ENCODE data around the gene FAXC. TPM values are rescaled to one million over a fixed set of nuclear protein-coding genes. Genes with fewer than 3 reads are reported as not detected.

FAXC gene
- total RNA-seq, 4 donors from 2014 or later = 22.2 to 44.7 (median 41.8) TPM

DNA sequence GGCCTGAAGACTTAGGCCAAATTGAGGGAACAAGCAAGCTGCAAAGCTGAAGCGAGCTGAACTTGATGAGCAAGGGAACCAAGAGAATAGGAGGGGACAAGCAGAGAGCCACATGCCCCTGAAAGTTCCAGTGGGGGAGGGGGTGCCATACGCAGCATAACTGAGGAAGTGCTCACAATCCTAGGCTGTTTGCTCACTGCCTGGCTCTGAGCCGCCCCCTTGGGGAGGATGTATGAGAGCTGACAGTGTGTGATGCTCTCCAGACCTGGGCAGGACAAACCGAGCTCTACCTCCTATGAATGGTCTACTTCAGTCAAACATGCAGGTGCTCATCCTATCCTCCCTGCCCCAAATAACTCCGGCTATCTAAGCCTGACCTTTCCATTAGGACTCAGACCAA is 52.1 kb downstream of the FAXC start:
- WGBS = 97% methylated on average over 4 of the region's 5 CpGs
- Histone ChIP-seq H3K4me3 (no peak overlapping the region), H3K27ac (replicated peaks in 1 of 4) (no peak overlapping the region), H3K4me1 (peaks cover 0 to 13% (median 10%) of the 10 kb centered on the region in 4 donors), H3K9me3 (no peaks in the 10 kb centered on the region), H3K27me3 (no peaks in the 10 kb centered on the region), H3K36me3 (peaks cover 0 to 14% (median 4%) of the 10 kb centered on the region in 4 donors)
- intact Hi-C loops (cut with DNase I) = no loop called here
- no peak for TF ChIP-seq POLR2AphosphoS5 (IDR thresholded peaks at IDR 0.05)
- no peak for TF ChIP-seq CTCF (IDR thresholded peaks at IDR 0.05)
- TF ChIP-seq EP300 (IDR thresholded peaks at IDR 0.05) = no peak
- TF ChIP-seq POLR2A (IDR thresholded peaks at IDR 0.05; ENCODE audit: low read depth) = no peak
- peak; percentile 83 for DNase-seq (ENCODE audit: extremely low spot score)

DNA sequence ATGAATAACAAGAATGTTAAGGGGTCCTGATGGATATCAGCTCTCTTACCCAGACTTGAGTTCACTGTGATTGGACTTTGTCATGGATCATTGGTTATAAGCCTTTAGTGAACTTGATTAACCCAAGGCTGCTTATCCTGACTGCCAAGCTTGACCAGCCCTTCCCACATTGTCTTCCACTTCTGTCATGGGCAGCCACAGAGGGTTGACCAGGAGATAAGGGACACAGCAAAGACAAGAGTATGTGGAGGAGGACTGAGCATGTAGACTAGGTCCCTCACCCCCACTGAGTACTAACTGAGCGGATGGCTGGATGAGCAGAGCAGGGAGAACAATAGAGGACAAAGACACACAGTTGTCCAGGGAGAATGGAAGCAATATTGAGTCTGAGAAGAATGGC is 52.5 kb downstream of the FAXC start:
- H3K4me1 ChIP-seq = peaks cover 0 to 11% (median 8%) of the 10 kb centered on the region in 4 donors
- intact Hi-C loops (cut with DNase I) = no loop called here
- peak; percentile 85 for DNase-seq (ENCODE audit: extremely low spot score)
- H3K27me3 ChIP-seq = no peaks in the 10 kb centered on the region
- peaks cover 0 to 14% (median 4%) of the 10 kb centered on the region in 4 donors for H3K36me3 ChIP-seq
- no peak overlapping the region for H3K4me3 ChIP-seq
- H3K9me3 ChIP-seq = no peaks in the 10 kb centered on the region
- no peak for TF ChIP-seq CTCF (IDR thresholded peaks at IDR 0.05)
- TF ChIP-seq EP300 (IDR thresholded peaks at IDR 0.05) = no peak
- TF ChIP-seq POLR2AphosphoS5 (IDR thresholded peaks at IDR 0.05) = no peak
- no peak for TF ChIP-seq POLR2A (IDR thresholded peaks at IDR 0.05; ENCODE audit: low read depth)
- WGBS = 100% methylated on average over 1 of the region's 1 CpG
- H3K27ac ChIP-seq (replicated peaks in 1 of 4) = no peak overlapping the region

- H3K27me3 ChIP-seq = no peaks in the 10 kb centered on the region
Measured at GRCh38 chr6:99296261-99296660, 53.2 kb downstream of the FAXC start.

GRCh38 chr6:99295276-99295675 is 54.2 kb downstream of the FAXC start:
- Histone ChIP-seq H3K9me3 (no peaks in the 10 kb centered on the region), H3K4me3 (no peak overlapping the region), H3K36me3 (peaks cover 0 to 29% (median 11%) of the 10 kb centered on the region in 4 donors), H3K4me1 (no peaks in the 10 kb centered on the region), H3K27ac (replicated peaks in 1 of 4) (no peak overlapping the region), H3K27me3 (no peaks in the 10 kb centered on the region)
- TF ChIP-seq EP300 (IDR thresholded peaks at IDR 0.05) (no peak), POLR2AphosphoS5 (IDR thresholded peaks at IDR 0.05) (no peak), POLR2A (IDR thresholded peaks at IDR 0.05; ENCODE audit: low read depth) (no peak), CTCF (IDR thresholded peaks at IDR 0.05) (no peak)
- DNase-seq (ENCODE audit: extremely low spot score) = peak; percentile 85
- intact Hi-C loops (cut with DNase I) = no loop called here
- 100% methylated on average over 3 of the region's 3 CpGs for WGBS

More at GRCh38 chr6:99296261-99296660, 53.2 kb downstream of the FAXC start:
- H3K9me3 ChIP-seq = no peaks in the 10 kb centered on the region
- peak; percentile 90 for DNase-seq (ENCODE audit: extremely low spot score)
- TF ChIP-seq POLR2A (IDR thresholded peaks at IDR 0.05; ENCODE audit: low read depth) (no peak), CTCF (IDR thresholded peaks at IDR 0.05) (no peak), EP300 (IDR thresholded peaks at IDR 0.05) (no peak), POLR2AphosphoS5 (IDR thresholded peaks at IDR 0.05) (no peak)
- H3K4me3 ChIP-seq = no peak overlapping the region
- peaks cover 0 to 20% (median 6%) of the 10 kb centered on the region in 4 donors for H3K36me3 ChIP-seq
- WGBS = 89% methylated on average over 5 of the region's 5 CpGs
- intact Hi-C loops (cut with DNase I) = no loop called here
- H3K27ac ChIP-seq (replicated peaks in 1 of 4) = no peak overlapping the region
- H3K4me1 ChIP-seq = peaks cover 0 to 3% (median 1%) of the 10 kb centered on the region in 4 donors

DNA sequence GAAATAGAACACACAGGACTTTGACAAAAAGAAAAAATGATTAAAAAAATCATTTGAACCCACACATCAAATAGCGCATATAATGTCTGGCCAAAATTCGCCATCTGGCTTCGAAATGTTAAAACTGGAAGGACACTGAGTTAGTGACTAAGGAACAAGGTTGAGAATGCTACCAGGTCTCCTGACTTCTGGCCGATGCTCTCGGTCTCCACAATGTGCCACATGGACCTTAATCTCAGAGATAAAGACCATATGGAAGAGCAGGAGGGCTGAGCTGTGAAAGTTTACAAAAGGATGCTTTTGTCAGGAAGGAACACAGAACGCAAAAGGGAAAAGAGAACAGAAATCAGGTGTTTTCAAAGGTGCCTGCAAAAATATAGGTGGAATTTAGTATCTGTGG is 54.7 kb downstream of the FAXC start:
- TF ChIP-seq EP300 (IDR thresholded peaks at IDR 0.05) = no peak
- TF ChIP-seq POLR2A (IDR thresholded peaks at IDR 0.05; ENCODE audit: low read depth) = no peak
- Histone ChIP-seq H3K27me3 (no peaks in the 10 kb centered on the region), H3K9me3 (no peaks in the 10 kb centered on the region), H3K4me1 (no peaks in the 10 kb centered on the region), H3K36me3 (peaks cover 0 to 29% (median 12%) of the 10 kb centered on the region in 4 donors), H3K4me3 (no peak overlapping the region), H3K27ac (replicated peaks in 1 of 4) (no peak overlapping the region)
- 96% methylated on average over 6 of the region's 6 CpGs for WGBS
- intact Hi-C loops (cut with DNase I) = no loop called here
- peak; percentile 47 for DNase-seq (ENCODE audit: extremely low spot score)
